Retinal pigment epithelial cell (primary cell): ENCODE data around the gene BRD3OS.

Experiments used
- DNase-seq: peaks from one replicate; pipeline ENCODE4 v3.0.0-alpha.2; 2010; ENCODE audit warnings: low read depth
- H3K4me3 ChIP-seq: 2 replicates; pipeline ENCODE4 v1.5.1; 2011; ENCODE audit warnings: mild to moderate bottlenecking, low read length, control low read depth, moderate library complexity
- TF ChIP-seq, protein P1 (sequence below): conservative IDR thresholded peaks from 2 replicates; pipeline ENCODE4 v1.5.1; 2011; ENCODE audit warnings: low read depth, low read length, control low read depth, inconsistent platforms

BRD3OS gene

DNA sequence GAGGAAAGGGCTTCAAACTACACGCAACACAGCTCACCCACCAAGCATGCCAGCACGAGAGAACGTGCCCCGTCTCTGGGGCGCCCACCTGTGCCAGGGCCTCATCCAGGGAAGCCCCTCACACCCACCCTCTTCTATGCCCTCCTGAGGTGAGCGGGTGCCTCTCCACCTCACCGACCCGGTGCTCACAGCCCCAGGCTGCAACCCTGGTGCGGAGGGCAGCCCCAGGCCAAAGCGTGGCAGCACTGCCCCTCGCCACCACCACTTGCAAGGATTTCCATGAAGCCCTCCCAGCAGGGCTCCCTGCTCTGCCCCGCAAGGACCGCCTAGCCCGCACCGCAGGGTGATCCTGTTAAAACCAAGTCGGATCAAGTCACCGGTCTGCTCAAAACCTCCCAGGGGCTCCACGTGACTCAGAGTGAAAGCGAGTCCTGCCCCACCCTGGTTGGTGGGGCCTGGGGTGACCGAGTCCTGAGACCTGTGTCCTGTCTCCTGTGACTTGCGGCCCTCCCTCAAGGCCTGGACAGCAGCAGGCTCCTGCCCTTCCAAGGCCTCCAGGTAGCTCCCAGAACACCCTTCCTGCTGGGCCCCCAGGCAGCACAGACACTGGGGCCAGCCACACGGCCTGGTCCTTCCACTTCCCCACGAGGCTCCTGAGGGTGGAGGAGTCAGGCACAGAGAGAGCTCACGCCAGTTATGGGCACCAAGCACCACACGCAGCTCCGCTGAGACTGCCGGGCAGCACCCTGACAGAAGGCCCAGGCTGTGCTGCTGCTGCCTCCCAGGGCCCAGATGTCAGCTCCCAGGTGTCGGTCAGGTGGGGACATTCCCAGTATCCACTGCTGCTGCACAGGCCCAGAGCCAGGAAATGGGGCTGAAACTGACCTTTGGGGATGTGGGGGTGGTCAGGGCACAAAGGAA is 29.9 kb downstream of the BRD3OS start:
- no peak for DNase-seq
- TF ChIP-seq, protein P1, sequence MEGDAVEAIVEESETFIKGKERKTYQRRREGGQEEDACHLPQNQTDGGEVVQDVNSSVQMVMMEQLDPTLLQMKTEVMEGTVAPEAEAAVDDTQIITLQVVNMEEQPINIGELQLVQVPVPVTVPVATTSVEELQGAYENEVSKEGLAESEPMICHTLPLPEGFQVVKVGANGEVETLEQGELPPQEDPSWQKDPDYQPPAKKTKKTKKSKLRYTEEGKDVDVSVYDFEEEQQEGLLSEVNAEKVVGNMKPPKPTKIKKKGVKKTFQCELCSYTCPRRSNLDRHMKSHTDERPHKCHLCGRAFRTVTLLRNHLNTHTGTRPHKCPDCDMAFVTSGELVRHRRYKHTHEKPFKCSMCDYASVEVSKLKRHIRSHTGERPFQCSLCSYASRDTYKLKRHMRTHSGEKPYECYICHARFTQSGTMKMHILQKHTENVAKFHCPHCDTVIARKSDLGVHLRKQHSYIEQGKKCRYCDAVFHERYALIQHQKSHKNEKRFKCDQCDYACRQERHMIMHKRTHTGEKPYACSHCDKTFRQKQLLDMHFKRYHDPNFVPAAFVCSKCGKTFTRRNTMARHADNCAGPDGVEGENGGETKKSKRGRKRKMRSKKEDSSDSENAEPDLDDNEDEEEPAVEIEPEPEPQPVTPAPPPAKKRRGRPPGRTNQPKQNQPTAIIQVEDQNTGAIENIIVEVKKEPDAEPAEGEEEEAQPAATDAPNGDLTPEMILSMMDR, result no peak
- H3K4me3 ChIP-seq, result no peak overlapping the region

DNA sequence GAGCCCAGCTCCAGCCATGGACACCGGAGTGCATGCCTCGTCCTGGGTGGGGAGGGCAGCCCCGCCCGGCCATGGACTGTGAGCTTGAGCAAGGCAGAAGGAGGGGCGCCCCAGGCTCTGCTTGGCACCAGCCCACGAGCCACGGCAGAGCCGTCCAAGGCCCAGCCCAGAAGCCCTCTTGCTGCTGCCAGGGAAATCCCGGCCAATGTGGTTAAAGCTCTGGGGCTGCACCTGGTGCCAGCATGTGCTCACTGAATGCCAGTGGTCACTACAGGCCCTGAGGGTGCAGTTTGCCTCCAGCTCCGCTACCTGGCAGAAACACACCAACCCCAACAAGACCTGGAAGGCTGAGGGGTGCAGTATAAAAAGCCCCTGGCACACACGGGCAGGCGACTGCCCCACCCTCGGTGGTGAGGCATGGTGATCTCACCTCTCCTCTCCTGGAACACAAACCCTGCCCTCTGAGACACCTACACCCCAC is 30.7 kb downstream of the BRD3OS start:
- TF ChIP-seq, protein P1, result no peak
- peak; percentile 86 for DNase-seq
- H3K4me3 ChIP-seq, result no peak overlapping the region

DNA sequence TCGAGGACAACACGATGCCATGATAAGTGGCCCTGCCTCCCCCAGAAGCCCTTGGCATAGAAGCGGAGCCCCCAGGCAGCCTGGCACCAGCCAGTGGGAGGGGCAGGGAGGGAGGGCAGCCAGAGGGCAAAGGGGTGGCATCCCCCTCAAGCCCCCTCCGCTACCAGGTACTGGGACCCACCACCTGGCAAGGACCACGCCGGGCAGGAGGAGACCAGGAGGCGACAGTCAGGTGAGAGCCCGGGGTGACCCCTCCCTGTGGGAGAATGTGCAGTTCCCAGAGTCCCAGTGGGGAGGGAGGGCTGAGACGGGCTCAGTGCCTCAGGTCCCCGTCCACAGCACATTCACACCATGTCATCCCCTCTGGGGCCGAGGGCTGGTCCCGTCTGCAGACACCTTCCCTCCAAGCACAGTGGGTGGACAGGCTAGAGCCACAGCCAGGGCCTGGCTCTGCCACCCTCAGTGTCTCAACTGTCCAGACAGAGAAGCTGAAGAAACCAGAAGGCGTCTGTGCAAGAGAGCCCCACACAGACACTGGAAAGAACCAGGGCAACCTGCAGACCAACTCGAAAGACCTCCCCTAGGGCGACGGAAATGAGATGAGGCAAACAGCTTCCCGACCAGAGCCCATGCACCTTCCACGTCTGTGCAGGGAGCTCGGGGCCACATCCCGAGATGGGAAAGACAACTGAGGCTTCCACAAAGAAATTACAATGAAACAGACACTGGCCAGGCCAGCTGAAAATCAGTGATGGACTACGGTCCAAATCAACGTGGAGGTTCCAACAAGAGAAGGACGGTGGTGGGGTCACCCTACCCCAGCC is 31.4 kb downstream of the BRD3OS start:
- DNase-seq, result no peak
- H3K4me3 ChIP-seq, result no peak overlapping the region
- TF ChIP-seq, protein P1, result no peak

DNA sequence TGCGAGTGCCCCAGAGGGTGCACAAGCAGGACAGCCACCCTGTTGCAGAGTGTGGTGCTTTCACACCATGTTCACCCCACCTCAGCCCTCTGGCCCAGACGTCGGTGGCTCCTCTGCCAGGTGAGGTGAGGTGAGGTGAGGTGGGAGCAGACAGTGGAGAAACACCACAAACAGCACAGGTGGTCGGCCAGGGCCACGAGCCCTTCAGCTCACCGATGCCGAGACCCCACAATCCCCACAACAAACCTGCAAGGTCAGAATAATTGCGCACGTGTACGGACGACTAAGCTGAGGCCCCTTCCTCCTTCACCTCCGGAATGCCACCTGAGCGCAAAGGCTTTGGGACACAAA is 32.0 kb downstream of the BRD3OS start:
- no peak overlapping the region for H3K4me3 ChIP-seq
- no peak for DNase-seq
- TF ChIP-seq, protein P1, result no peak

DNA sequence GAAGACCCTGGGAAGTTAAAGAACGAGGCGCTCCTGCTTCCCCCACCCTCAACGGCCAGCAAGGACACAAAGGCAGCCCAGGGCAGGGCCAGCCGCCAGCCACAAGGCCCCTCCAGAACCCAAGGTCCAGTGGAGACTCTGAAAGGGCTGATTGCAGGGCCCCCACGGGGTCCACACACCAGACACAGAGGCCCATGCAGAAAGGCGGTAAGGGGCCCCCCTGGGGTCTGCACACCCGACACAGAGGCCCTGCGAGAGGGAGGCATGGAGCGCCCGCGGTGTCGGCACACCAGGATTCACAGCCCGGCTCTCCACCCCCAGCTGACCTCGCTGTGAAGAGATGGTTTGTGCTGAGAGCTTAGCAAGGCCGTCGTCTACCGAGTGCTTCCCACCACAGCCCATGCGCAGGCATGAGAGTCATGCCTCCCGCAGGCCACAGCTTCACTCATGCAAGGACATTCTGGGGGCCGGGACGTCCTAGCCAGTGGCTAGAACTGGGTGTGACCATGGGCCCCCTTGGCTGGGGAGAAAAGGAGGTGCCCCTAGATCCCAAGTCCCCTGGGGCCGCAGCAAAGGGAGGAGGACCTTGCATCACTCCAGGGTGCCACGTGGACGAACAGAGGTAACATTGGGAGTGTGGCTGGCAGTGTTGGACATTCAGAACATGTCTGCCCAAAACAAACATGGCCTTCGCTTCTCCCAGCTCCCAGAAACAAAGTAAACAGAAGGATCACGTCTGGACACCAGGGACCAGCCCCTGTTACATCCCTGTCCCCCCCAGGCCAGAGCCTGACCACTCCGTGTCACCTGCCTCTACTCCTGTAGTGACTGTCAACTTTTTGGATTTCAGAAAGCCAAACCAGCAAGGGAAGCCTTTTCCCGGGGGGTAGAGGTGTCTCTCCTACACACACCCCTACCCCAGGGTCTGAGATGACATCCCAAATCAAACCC is 32.7 kb downstream of the BRD3OS start:
- H3K4me3 ChIP-seq, result no peak overlapping the region
- DNase-seq, result no peak
- TF ChIP-seq, protein P1, result no peak

DNA sequence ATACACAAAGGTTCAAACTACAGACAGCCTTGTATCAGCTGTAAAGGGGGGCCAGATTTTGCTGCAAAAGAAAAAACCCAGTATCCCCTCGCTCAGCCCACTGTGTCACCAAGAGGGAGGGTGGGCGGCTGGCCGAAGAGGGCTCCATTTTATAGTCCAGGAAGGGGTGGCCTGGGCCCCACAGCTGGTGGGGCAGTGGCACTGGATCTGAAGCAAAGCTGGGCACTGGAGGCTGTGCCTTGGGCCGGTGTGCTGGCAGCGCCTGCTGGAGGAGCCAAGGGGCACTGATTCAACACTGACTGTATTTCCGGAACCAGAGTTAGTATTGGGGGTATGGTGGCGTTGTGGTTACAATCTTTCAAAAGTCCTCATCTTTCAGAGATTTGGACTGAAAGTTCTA is 33.4 kb downstream of the BRD3OS start:
- TF ChIP-seq, protein P1, result peak; percentile 42
- no peak for DNase-seq
- no peak overlapping the region for H3K4me3 ChIP-seq
